ENCODE data around the gene VWA5A. TPM values are rescaled to one million over a fixed set of nuclear protein-coding genes. Genes with fewer than 3 reads are reported as not detected.
A peak's percentile ranks its signal among the peaks of the same experiment; 100 is the strongest.
"Not testable (repeated sequence)": the region's sequence is repeated elsewhere in the genome, so short reads cannot be mapped to it uniquely, and the experiment has no call there.

The VWA5A gene
- total and polyA plus RNA-seq, 9 of the 15 experiments (the other 6 are each of a cell fraction or from before 2014, with no cell fraction given), result 4.6 to 19.7 (median 6.9) TPM

GRCh38 chr11:124168796-124169195 lies 53.5 kb downstream of the VWA5A start (continued):
- no peak for TF ChIP-seq RAD51 (IDR thresholded peaks at IDR 0.05; ENCODE audit: borderline replicate concordance, low read depth)
- TF ChIP-seq, protein P1, sequence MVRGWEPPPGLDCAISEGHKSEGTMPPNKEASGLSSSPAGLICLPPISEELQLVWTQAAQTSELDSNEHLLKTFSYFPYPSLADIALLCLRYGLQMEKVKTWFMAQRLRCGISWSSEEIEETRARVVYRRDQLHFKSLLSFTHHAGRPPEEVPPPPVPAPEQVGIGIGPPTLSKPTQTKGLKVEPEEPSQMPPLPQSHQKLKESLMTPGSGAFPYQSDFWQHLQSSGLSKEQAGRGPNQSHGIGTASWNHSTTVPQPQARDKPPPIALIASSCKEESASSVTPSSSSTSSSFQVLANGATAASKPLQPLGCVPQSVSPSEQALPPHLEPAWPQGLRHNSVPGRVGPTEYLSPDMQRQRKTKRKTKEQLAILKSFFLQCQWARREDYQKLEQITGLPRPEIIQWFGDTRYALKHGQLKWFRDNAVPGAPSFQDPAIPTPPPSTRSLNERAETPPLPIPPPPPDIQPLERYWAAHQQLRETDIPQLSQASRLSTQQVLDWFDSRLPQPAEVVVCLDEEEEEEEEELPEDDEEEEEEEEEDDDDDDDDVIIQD (CRISPR knock-in tag; IDR thresholded peaks at IDR 0.05), result no peak

DNA sequence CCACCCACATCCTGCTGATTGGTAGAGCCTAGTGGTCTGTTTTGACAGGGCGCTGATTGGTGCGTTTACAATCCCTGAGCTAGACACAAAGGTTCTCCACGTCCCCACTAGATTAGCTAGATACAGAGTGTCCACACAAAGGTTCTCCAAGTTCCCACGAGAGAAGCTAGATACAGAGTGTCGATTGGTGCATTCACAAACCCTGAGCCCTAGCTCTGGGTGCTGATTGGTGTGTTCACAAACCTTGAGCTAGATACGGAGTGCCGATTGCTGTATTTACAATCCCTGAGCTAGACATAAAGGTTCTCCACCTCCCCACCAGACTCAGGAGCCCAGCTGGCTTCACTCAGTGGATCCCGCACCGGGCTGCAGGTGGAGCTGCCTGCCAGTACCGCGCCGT lies 55.1 kb downstream of the VWA5A start:
- peaks cover 5 to 17% of the 10 kb centered on the region in 2 experiments; a peak in 4 of 5 replicates for H3K4me1 ChIP-seq (replicated peaks in 1 of 2; ENCODE audit: control insufficient read depth in 2 of 2, insufficient read depth in 2 of 2, low read length in 2 of 2)
- H3K4me2 ChIP-seq (ENCODE audit: insufficient read depth, low read length), result peak overlapping the region; percentile 94
- POLR2A ChIA-PET, result interaction anchor here (0.9 to 1.9 kb wide), 10 partner anchors 9 to 55 kb away, joined by 3 to 11 read pairs (median 4); partner anchors contain the start of gene VWA5A
- H3K9me3 ChIP-seq (replicated peaks; ENCODE audit: control insufficient read depth, insufficient read depth, low read depth, low read length); H4K20me1 ChIP-seq (replicated peaks; ENCODE audit: control insufficient read depth, insufficient read depth, low read length); H3K9me1 ChIP-seq (ENCODE audit: control insufficient read depth, insufficient read depth, low read length); BruUV-seq (replicated peaks); CTCF ChIA-PET (ENCODE audit: low intra/inter-chr PET ratio); H3K27me3 ChIP-seq (ENCODE audit: control insufficient read depth in 2 of 2, insufficient read depth in 2 of 2, low read length in 2 of 2); in situ Hi-C loops (cut with MboI); H3K36me3 ChIP-seq (ENCODE audit: control insufficient read depth, insufficient read depth, low read length); FAIRE-seq: not testable (repeated sequence)
- peaks cover 36% of the 10 kb centered on the region for H3K79me2 ChIP-seq (ENCODE audit: control insufficient read depth, insufficient read depth, low read length)
- peak in 1 of 4 experiments; percentile 50 for DNase-seq (ENCODE audit: extremely low read depth in 1 of 4, low spot score in 3 of 4)
- peak; percentile 30 for ATAC-seq
- H3K4me3 ChIP-seq, result peak overlapping the region; percentile 46
- peak overlapping the region; percentile 82; the same call in 2 of the 3 replicates for H3K27ac ChIP-seq (ENCODE audit: extremely low read depth, low read depth, low read length)
- H3K9ac ChIP-seq (ENCODE audit: insufficient read depth in 1 of 2, low read depth in 2 of 2, low read length in 2 of 2), result peak overlapping the region; percentile 80 to 88; a peak in 2 of 4 replicates
- intact Hi-C loops (cut with micrococcal nuclease), result loop anchor here (2.0 to 5.0 kb wide), 2 partner anchors 20 to 37 kb away; no protein-coding TSS in a partner anchor
- 10% methylated on average over 9 of the region's 12 CpGs for WGBS (ENCODE audit: insufficient coverage, low coverage, missing lambda C conversion rate)
- peak overlapping the region; percentile 96 for H2AFZ ChIP-seq (ENCODE audit: low read depth, low read length)
- TF ChIP-seq CHAMP1 (IDR thresholded peaks at IDR 0.05), result peak; percentile 59; the same call in 1 of the 2 replicates
- TF ChIP-seq NFYB (IDR thresholded peaks at IDR 0.05; ENCODE audit: extremely low read depth, insufficient read length), result peak; percentile 62
- TF ChIP-seq, protein P2, sequence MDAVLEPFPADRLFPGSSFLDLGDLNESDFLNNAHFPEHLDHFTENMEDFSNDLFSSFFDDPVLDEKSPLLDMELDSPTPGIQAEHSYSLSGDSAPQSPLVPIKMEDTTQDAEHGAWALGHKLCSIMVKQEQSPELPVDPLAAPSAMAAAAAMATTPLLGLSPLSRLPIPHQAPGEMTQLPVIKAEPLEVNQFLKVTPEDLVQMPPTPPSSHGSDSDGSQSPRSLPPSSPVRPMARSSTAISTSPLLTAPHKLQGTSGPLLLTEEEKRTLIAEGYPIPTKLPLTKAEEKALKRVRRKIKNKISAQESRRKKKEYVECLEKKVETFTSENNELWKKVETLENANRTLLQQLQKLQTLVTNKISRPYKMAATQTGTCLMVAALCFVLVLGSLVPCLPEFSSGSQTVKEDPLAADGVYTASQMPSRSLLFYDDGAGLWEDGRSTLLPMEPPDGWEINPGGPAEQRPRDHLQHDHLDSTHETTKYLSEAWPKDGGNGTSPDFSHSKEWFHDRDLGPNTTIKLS (IDR thresholded peaks at IDR 0.05; ENCODE audit: borderline replicate concordance, low read depth), result peak; percentile 69; the same call in 1 of the 2 replicates
- TF ChIP-seq RBM25 (IDR thresholded peaks at IDR 0.05; ENCODE audit: low read depth, low read length, severe bottlenecking), result peak; percentile 10
- TF ChIP-seq GTF2A2 (tag; IDR thresholded peaks at IDR 0.05), result 0 out of 2 replicates have a peak, but pooled peaks have one; percentile 3

All from K562 (cell line).